Erythroblast (primary cell): Measurements from ENCODE around the gene BAIAP2.

ENCODE experiments used
- GATA1 ChIP-seq: IDR thresholded peaks from 2 replicates; pipeline ENCODE4 v1.6.1; 2011; ENCODE audit warnings: low read depth, mild to moderate bottlenecking, control low read depth, low read length, moderate library complexity
- POLR2A ChIP-seq: IDR thresholded peaks from 2 replicates; pipeline ENCODE4 v1.6.1; 2011; ENCODE audit warnings: mild to moderate bottlenecking, low read length

DNA sequence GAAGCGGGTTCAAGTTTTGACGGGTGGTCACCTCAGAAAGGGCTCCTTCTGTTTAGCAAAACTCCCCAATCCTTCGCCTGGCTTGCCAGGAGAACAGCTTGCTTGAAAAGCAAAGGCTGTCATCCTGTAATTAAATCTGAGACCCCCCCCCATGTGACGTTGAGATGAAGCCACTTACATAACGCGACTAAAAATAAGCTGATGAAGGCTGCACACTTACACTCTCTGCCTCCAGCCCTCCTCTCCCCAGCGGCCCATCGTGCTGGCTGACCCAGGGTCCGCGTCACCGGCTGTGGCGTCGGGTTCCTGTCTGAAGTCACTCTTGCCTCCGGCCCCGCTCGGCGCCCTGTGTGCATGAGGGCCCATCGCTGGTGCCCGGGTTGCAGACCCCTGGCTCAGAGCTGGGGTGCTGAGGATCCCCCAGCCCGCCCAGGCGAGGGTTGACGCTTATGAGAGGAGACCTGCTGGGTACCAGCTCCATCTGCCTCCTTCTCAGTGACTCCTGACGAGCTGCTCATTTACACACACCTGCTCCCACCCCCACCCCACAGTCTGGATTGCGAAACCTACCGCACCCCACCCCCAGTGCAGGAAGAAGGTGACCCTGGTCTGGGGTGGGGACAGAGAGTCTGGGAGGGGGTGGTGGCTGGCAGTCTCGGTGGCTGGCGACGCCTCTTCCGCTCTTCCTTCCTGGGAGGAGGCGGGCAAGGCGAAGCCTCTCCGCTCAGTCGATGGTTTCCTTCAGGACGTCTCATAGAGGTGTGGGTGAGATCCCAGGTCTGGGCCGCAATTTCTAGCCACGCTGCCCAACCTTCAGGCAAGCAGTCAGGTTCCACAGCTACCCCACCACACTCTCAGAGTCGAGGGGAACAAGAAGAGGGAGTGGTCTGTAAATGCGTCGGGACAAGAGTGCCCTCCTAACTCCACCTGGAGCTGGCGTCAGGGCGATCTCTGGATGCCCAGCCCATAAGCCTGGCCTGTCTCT lies 3.1 kb upstream of the BAIAP2 start:
- TF ChIP-seq POLR2A (no peak), GATA1 (no peak)
